ENCODE results near the gene SPINK1. TPM values are rescaled to one million over a fixed set of nuclear protein-coding genes. Genes with fewer than 3 reads are reported as not detected.
"Not testable (repeated sequence)": the region's sequence is repeated elsewhere in the genome, so short reads cannot be mapped to it uniquely, and the experiment has no call there.

The SPINK1 gene
- total RNA-seq, 1 experiment from 2014 or later = 4.5 TPM

DNA sequence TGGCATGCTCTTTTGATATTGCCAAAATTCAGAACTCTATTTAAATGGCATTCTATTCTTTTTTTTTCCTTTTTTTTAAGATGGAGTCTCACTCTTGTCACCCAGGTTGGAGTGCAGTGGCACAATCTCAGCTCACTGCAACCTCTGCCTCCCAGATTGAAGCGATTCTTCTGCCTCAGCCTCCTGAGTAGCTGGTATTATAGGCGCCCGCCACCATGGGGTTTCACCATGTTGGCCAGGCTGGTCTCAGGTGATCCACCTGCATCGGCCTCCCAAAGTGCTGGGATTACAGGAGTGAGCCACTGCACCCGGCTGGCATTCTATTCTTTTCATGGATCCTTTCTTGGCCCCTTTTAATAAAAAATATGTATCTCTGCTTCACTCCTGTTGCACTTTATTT lies 4.5 kb downstream of the SPINK1 start:
- intact Hi-C loops (cut with micrococcal nuclease) = loop anchor here (10.0 kb wide), 1 partner anchor 362 kb away; no protein-coding TSS in a partner anchor
- BruUV-seq (replicated peaks); RAD21 ChIA-PET (ENCODE audit: low non-redundant PET in 1 of 2, low total read pairs in 2 of 2, uncharacterized antibody in 2 of 2, unreplicated experiment in 2 of 2): not testable (repeated sequence)

DNA sequence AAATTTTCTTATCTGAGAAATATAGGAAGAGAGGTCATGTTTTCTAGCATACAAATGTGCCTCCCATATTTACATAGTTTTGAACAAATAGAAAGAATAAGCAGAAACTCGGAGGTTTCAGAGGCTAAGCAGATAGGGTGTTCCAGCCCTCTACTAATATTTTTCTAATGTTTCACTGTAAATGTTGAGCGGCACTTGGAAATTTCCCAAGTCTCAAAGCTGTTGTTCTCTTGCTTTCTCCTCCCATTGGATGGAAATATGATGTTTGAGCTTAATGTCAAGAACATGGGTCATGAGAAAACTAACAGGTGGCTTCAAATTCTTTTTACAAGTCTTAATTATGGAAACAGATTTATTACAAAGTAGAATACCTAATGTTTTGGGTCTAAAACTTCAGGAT lies 5.1 kb downstream of the SPINK1 start:
- ATAC-seq = no peak
- Histone ChIP-seq H2AFZ (ENCODE audit: low read depth, low read length, poor library complexity, severe bottlenecking) (no peak overlapping the region), H3K9me2 (ENCODE audit: insufficient read depth) (no peaks in the 10 kb centered on the region), H3K4me1 (ENCODE audit: control insufficient read depth in 1 of 2, insufficient read depth in 2 of 2, low read length in 2 of 2) (no peaks in the 10 kb centered on the region), H3K4me2 (ENCODE audit: low read length) (no peak overlapping the region), H3K9ac (ENCODE audit: low read length) (no peak overlapping the region), H3K4me3 (replicated peaks in 1 of 2; ENCODE audit: low read depth in 1 of 2, low read length in 2 of 2) (no peak overlapping the region), H3K36me3 (ENCODE audit: control insufficient read depth in 1 of 2, insufficient read depth in 2 of 2, low read length in 2 of 2) (no peaks in the 10 kb centered on the region), H4K20me1 (ENCODE audit: insufficient read depth) (no peaks in the 10 kb centered on the region), H3K27me3 (ENCODE audit: insufficient read depth, low read length) (peaks cover 26% of the 10 kb centered on the region), H3K27ac (ENCODE audit: low read depth, low read length) (no peak overlapping the region), H3K79me2 (ENCODE audit: insufficient read depth, low read length) (no peaks in the 10 kb centered on the region), H3K9me3 (ENCODE audit: control insufficient read depth in 1 of 2, insufficient read depth in 1 of 2, low read depth in 1 of 2, low read length in 2 of 2) (no peaks in the 10 kb centered on the region)
- TF ChIP-seq, protein P1, sequence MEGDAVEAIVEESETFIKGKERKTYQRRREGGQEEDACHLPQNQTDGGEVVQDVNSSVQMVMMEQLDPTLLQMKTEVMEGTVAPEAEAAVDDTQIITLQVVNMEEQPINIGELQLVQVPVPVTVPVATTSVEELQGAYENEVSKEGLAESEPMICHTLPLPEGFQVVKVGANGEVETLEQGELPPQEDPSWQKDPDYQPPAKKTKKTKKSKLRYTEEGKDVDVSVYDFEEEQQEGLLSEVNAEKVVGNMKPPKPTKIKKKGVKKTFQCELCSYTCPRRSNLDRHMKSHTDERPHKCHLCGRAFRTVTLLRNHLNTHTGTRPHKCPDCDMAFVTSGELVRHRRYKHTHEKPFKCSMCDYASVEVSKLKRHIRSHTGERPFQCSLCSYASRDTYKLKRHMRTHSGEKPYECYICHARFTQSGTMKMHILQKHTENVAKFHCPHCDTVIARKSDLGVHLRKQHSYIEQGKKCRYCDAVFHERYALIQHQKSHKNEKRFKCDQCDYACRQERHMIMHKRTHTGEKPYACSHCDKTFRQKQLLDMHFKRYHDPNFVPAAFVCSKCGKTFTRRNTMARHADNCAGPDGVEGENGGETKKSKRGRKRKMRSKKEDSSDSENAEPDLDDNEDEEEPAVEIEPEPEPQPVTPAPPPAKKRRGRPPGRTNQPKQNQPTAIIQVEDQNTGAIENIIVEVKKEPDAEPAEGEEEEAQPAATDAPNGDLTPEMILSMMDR (IDR thresholded peaks at IDR 0.05 in 2 of 3, conservative IDR thresholded peaks at IDR 0.05 in 1 of 3; ENCODE audit: borderline replicate concordance in 1 of 3, insufficient read depth in 1 of 3, low read depth in 2 of 3, low read length in 2 of 3) = no peak
- TF ChIP-seq, protein P2, sequence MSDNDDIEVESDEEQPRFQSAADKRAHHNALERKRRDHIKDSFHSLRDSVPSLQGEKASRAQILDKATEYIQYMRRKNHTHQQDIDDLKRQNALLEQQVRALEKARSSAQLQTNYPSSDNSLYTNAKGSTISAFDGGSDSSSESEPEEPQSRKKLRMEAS (IDR thresholded peaks at IDR 0.05) = no peak
- TF ChIP-seq SP1 (IDR thresholded peaks at IDR 0.05; ENCODE audit: low read depth) (no peak), SRF (IDR thresholded peaks at IDR 0.05; ENCODE audit: low read depth) (no peak), ELF1 (IDR thresholded peaks at IDR 0.05; ENCODE audit: borderline replicate concordance, low read depth) (no peak), FOSL1 (IDR thresholded peaks at IDR 0.05; ENCODE audit: low read depth) (no peak), EZH2 (IDR thresholded peaks at IDR 0.05) (no peak), ZNF274 (IDR thresholded peaks at IDR 0.05; ENCODE audit: low read depth, low read length) (no peak), CEBPB (IDR thresholded peaks at IDR 0.05; ENCODE audit: low read depth) (no peak)
- TF ChIP-seq, protein P3, sequence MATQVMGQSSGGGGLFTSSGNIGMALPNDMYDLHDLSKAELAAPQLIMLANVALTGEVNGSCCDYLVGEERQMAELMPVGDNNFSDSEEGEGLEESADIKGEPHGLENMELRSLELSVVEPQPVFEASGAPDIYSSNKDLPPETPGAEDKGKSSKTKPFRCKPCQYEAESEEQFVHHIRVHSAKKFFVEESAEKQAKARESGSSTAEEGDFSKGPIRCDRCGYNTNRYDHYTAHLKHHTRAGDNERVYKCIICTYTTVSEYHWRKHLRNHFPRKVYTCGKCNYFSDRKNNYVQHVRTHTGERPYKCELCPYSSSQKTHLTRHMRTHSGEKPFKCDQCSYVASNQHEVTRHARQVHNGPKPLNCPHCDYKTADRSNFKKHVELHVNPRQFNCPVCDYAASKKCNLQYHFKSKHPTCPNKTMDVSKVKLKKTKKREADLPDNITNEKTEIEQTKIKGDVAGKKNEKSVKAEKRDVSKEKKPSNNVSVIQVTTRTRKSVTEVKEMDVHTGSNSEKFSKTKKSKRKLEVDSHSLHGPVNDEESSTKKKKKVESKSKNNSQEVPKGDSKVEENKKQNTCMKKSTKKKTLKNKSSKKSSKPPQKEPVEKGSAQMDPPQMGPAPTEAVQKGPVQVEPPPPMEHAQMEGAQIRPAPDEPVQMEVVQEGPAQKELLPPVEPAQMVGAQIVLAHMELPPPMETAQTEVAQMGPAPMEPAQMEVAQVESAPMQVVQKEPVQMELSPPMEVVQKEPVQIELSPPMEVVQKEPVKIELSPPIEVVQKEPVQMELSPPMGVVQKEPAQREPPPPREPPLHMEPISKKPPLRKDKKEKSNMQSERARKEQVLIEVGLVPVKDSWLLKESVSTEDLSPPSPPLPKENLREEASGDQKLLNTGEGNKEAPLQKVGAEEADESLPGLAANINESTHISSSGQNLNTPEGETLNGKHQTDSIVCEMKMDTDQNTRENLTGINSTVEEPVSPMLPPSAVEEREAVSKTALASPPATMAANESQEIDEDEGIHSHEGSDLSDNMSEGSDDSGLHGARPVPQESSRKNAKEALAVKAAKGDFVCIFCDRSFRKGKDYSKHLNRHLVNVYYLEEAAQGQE (IDR thresholded peaks at IDR 0.05; ENCODE audit: low read depth) = no peak
- RAD21 ChIA-PET (ENCODE audit: low non-redundant PET in 1 of 2, low total read pairs in 2 of 2, uncharacterized antibody in 2 of 2, unreplicated experiment in 2 of 2) = no interaction called here
- intact Hi-C loops (cut with micrococcal nuclease) = loop anchor here (10.0 kb wide), 1 partner anchor 362 kb away; no protein-coding TSS in a partner anchor
- CTCF ChIA-PET = no interaction called here
- BruUV-seq (replicated peaks) = no TSS peak
- DNase-seq (ENCODE audit: low read depth, low spot score) = no peak
- POLR2A ChIA-PET = interaction anchor here (0.6 kb wide), 1 partner anchor 206 kb away, joined by 3 read pairs; no protein-coding TSS in a partner anchor

More for the DNA sequence above, 4.5 kb downstream of the SPINK1 start:
- H4K20me1 ChIP-seq (ENCODE audit: insufficient read depth); H3K4me1 ChIP-seq (ENCODE audit: control insufficient read depth in 1 of 2, insufficient read depth in 2 of 2, low read length in 2 of 2); H3K4me2 ChIP-seq (ENCODE audit: low read length); H3K36me3 ChIP-seq (ENCODE audit: control insufficient read depth in 1 of 2, insufficient read depth in 2 of 2, low read length in 2 of 2); H3K9ac ChIP-seq (ENCODE audit: low read length); ATAC-seq; H2AFZ ChIP-seq (ENCODE audit: low read depth, low read length, poor library complexity, severe bottlenecking); H3K27ac ChIP-seq (ENCODE audit: low read depth, low read length); H3K4me3 ChIP-seq (replicated peaks in 1 of 2; ENCODE audit: low read depth in 1 of 2, low read length in 2 of 2); H3K9me2 ChIP-seq (ENCODE audit: insufficient read depth); H3K9me3 ChIP-seq (ENCODE audit: control insufficient read depth in 1 of 2, insufficient read depth in 1 of 2, low read depth in 1 of 2, low read length in 2 of 2); DNase-seq (ENCODE audit: low read depth, low spot score); H3K79me2 ChIP-seq (ENCODE audit: insufficient read depth, low read length): not testable (repeated sequence)
- H3K27me3 ChIP-seq (ENCODE audit: insufficient read depth, low read length) = peaks cover 30% of the 10 kb centered on the region
- CTCF ChIA-PET = interaction anchor here (1.3 kb wide), 1 partner anchor 457 kb away, joined by 3 read pairs; no protein-coding TSS in a partner anchor
- POLR2A ChIA-PET = interaction anchor here (0.6 kb wide), 1 partner anchor 207 kb away, joined by 3 read pairs; no protein-coding TSS in a partner anchor
